K562 (cell line): Measurements from ENCODE around the gene CPSF4. TPM values are rescaled to one million over a fixed set of nuclear protein-coding genes. Genes with fewer than 3 reads are reported as not detected.

Experiments
- CREB1 ChIP-seq, 2 experiments: sonication (generic) in 1 of 2; formaldehyde crosslinking in 1 of 2; IDR thresholded peaks; 2 replicates each; pipeline versions ENCODE4 v1.6.1 to v1.8.0; 2012 to 2022; ENCODE audit warnings: inconsistent platforms in 1 of 2, mild to moderate bottlenecking in 1 of 2, missing genetic modification reagents in 1 of 2, moderate library complexity in 1 of 2
- EGR1 ChIP-seq: fragments of 450-650 bp; conservative IDR thresholded peaks from 2 replicates; pipeline ENCODE4 v1.6.1; 2017; ENCODE audit warnings: mild to moderate bottlenecking
- EP300 ChIP-seq: IDR thresholded peaks from 2 replicates; pipeline ENCODE4 v1.6.1; 2012; ENCODE audit warnings: low read length, improper control_type of control experiment
- GTF2F1 ChIP-seq: IDR thresholded peaks from 2 replicates; pipeline ENCODE4 v1.6.1; 2011; ENCODE audit warnings: low read depth, low read length, improper control_type of control experiment
- HDAC2 ChIP-seq: fragments of 450-650 bp; IDR thresholded peaks from 2 replicates; pipeline ENCODE4 v1.6.1; 2016; ENCODE audit warnings: mild to moderate bottlenecking
- ILF3 ChIP-seq: fragments of 450-650 bp; IDR thresholded peaks from 2 replicates; pipeline ENCODE4 v1.6.1; 2018; ENCODE audit warnings: antibody characterized with exemption, mild to moderate bottlenecking, moderate library complexity, borderline replicate concordance
- JUND ChIP-seq, 2 experiments: IDR thresholded peaks; 2 replicates in 1 of 2; 3 replicates in 1 of 2; pipeline ENCODE4 v1.6.1; 2011; ENCODE audit warnings: borderline replicate concordance in 2 of 2, low read depth in 2 of 2, low read length in 2 of 2, improper control_type of control experiment in 1 of 2, missing biosample characterization in 1 of 2, missing genetic modification characterization in 1 of 2, missing genetic modification reagents in 1 of 2
- L3MBTL2 ChIP-seq: fragments of 450-650 bp; IDR thresholded peaks from 2 replicates; pipeline ENCODE4 v1.6.1; 2016; ENCODE audit warnings: mild to moderate bottlenecking, moderate library complexity
- MAFF ChIP-seq: IDR thresholded peaks from 2 replicates; pipeline ENCODE4 v1.6.1; 2012; ENCODE audit warnings: low read length, improper control_type of control experiment
- NR4A1 ChIP-seq, 2 experiments: fragments of 250-450 bp in 1 of 2; fragments of 450-650 bp in 1 of 2; sonication (Bioruptor Pico) in 1 of 2; IDR thresholded peaks; 2 replicates each; pipeline versions ENCODE4 v1.4.0 to v1.6.1; 2016 to 2020; ENCODE audit warnings: mild to moderate bottlenecking in 2 of 2, missing compliant biosample characterization in 1 of 2, missing genetic modification characterization in 1 of 2, moderate library complexity in 1 of 2
- RBM25 ChIP-seq: fragments of 200-400 bp; formaldehyde crosslinking; IDR thresholded peaks from 2 replicates; pipeline ENCODE4 v1.6.1; 2018; ENCODE audit warnings: low read length, low read depth, moderate library complexity; ENCODE audit not compliant: severe bottlenecking
- SP1 ChIP-seq: sonication (generic); formaldehyde crosslinking; IDR thresholded peaks from 2 replicates; pipeline ENCODE4 v1.8.1; 2022; ENCODE audit warnings: mild to moderate bottlenecking, missing genetic modification reagents
- STAT5A ChIP-seq: IDR thresholded peaks from 2 replicates; pipeline ENCODE4 v1.6.1; 2012; ENCODE audit warnings: low read length, inconsistent platforms, borderline replicate concordance
- TOE1 ChIP-seq, 2 experiments: fragments of 450-650 bp in 1 of 2; sonication (generic) in 1 of 2; formaldehyde crosslinking in 1 of 2; IDR thresholded peaks; 2 replicates each; pipeline versions ENCODE4 v1.7.1 to v1.8.0; 2016 to 2022; ENCODE audit warnings: borderline replicate concordance in 2 of 2, mild to moderate bottlenecking in 2 of 2, antibody characterized with exemption in 1 of 2, inconsistent platforms in 1 of 2, low read depth in 1 of 2, missing genetic modification reagents in 1 of 2, moderate library complexity in 1 of 2
- YBX1 ChIP-seq: fragments of 450-650 bp; IDR thresholded peaks from 2 replicates; pipeline ENCODE4 v1.7.1; 2016; ENCODE audit warnings: mild to moderate bottlenecking
- ZBTB8A ChIP-seq: fragments of 450-650 bp; IDR thresholded peaks from 2 replicates; pipeline ENCODE4 v1.6.1; 2018; ENCODE audit warnings: mild to moderate bottlenecking, moderate library complexity; ENCODE audit not compliant: partially characterized antibody
- ZFP1 ChIP-seq: fragments of 450-650 bp; formaldehyde crosslinking; IDR thresholded peaks from 2 replicates; pipeline ENCODE4 v1.4.0; 2020; ENCODE audit warnings: mild to moderate bottlenecking, mixed read lengths
- ZNF184 ChIP-seq: sonication (generic); formaldehyde crosslinking; IDR thresholded peaks from 2 replicates; pipeline ENCODE4 v1.5.0; 2020; ENCODE audit warnings: missing genetic modification reagents
- ZNF282 ChIP-seq: sonication (generic); formaldehyde crosslinking; IDR thresholded peaks from 2 replicates; pipeline ENCODE4 v1.8.1; 2023; ENCODE audit warnings: missing genetic modification reagents
- polyA plus RNA-seq, 8 experiments: library from polyadenylated mRNA; depleted of rRNA in 4 of 8; stranded (reverse) in 5 of 8; unstranded in 3 of 8; fragments of >200 nt; fragmentation: Nextera tagmentation in 2 of 8; fragmentation: Illumina TruSeq in 1 of 8; extraction: Ambion mirVana in 2 of 8; extraction: Trizol in 1 of 8; gene quantifications; 2 replicates each; pipeline versions ENCODE4 v1.2.1 to v1.2.3, GENCODE V29; 2011 to 2014; ENCODE audit warnings: inconsistent platforms in 1 of 8, missing spikeins in 1 of 8
- total RNA-seq, 7 experiments: library from RNA; depleted of rRNA in 6 of 7; stranded (reverse); fragments of >200 nt in 6 of 7; fragmentation: Illumina TruSeq in 2 of 7; extraction: Trizol in 2 of 7; gene quantifications; 2 replicates each; pipeline versions ENCODE4 v1.2.1 to v1.2.3, GENCODE V29; 2011 to 2021; ENCODE audit warnings: low replicate concordance in 1 of 7
- TF ChIP-seq, protein P1 (sequence below): fragments of 450-650 bp; formaldehyde crosslinking; IDR thresholded peaks from 2 replicates; pipeline ENCODE4 v1.4.0; 2022; ENCODE audit warnings: mild to moderate bottlenecking, moderate library complexity
- TF ChIP-seq, protein P2 (sequence below), 2 experiments: fragments of 450-650 bp in 1 of 2; sonication (generic) in 1 of 2; formaldehyde crosslinking in 1 of 2; IDR thresholded peaks in 1 of 2; conservative IDR thresholded peaks in 1 of 2; 2 replicates each; pipeline versions ENCODE4 v1.6.1 to v1.8.1; 2016 to 2023; ENCODE audit warnings: mild to moderate bottlenecking in 2 of 2, moderate library complexity in 2 of 2, inconsistent platforms in 1 of 2, missing genetic modification reagents in 1 of 2
- TF ChIP-seq, protein P3 (sequence below): fragments of 250-450 bp; sonication (Bioruptor Pico); IDR thresholded peaks from 2 replicates; pipeline ENCODE4 v1.4.0; 2020; ENCODE audit warnings: mild to moderate bottlenecking, moderate library complexity

The CPSF4 gene
- total and polyA plus RNA-seq, 9 of the 15 experiments (the other 6 are each of a cell fraction or from before 2014, with no cell fraction given): 16.9 to 118 (median 71.7) TPM

DNA sequence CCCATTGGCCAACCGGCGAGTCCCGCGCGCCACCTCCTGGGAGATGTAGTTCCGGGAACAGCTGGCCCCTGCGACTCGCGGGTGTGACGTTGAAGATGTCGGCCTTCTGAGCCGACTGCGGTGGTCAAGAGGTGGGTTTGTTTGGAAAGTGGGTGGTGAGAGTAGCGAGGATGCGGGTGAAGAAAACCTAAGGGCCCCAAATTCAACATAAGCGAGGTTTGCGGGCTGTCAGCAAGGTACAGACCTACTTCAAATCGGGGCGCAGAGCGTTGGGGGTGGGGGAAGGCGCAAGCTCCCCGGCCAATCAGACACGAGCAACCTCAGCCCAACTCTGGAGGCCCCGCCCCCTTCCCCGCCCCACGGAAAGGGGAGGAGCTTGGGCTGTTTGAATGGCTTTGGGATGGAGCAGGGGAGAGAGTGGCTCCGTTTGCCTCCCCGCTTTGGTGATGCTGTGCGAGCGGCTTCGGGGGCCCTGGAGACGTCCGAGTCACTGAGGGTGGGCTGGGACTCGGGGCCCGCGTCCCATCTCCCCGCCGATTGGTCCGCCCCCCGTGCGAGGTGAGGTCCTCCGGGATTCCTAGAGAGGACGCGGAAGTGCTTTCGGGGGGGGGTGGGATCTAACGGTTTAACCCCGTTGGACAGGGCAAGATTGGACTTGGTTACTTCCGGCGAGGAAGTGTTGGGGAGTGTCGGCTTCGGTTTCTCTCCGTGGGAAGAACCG, 66.0 kb downstream of the CPSF4 start, which contains the start of gene ZKSCAN5 (continued):
- peak; percentile 18; the same call in 1 of the 2 replicates for TF ChIP-seq EGR1
- no peak for TF ChIP-seq MAFF
- TF ChIP-seq JUND (IDR thresholded peaks at IDR 0.05; ENCODE audit: borderline replicate concordance, low read depth, low read length): peak; percentile 54
- peak; percentile 51; the same call in 1 of the 3 replicates for TF ChIP-seq JUND (tag; IDR thresholded peaks at IDR 0.05; ENCODE audit: borderline replicate concordance, low read depth, low read length)
- peak; percentile 73 for TF ChIP-seq HDAC2
- no peak for TF ChIP-seq ZFP1 (CRISPR knock-in tag)
- TF ChIP-seq ILF3: no peak
- TF ChIP-seq CREB1 (IDR thresholded peaks at IDR 0.05): peak; percentile 93
- peak; percentile 91 for TF ChIP-seq CREB1 (CRISPR knock-in tag; IDR thresholded peaks at IDR 0.05)
- TF ChIP-seq, protein P1, sequence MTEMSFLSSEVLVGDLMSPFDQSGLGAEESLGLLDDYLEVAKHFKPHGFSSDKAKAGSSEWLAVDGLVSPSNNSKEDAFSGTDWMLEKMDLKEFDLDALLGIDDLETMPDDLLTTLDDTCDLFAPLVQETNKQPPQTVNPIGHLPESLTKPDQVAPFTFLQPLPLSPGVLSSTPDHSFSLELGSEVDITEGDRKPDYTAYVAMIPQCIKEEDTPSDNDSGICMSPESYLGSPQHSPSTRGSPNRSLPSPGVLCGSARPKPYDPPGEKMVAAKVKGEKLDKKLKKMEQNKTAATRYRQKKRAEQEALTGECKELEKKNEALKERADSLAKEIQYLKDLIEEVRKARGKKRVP (CRISPR knock-in tag): no peak
- TF ChIP-seq GTF2F1: peak; percentile 53; the same call in 1 of the 2 replicates
- peak; percentile 38; the same call in 1 of the 2 replicates for TF ChIP-seq STAT5A
- TF ChIP-seq, protein P2, sequence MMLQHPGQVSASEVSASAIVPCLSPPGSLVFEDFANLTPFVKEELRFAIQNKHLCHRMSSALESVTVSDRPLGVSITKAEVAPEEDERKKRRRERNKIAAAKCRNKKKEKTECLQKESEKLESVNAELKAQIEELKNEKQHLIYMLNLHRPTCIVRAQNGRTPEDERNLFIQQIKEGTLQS (IDR thresholded peaks at IDR 0.05): no peak
- TF ChIP-seq, protein P2 (CRISPR knock-in tag; conservative IDR thresholded peaks at IDR 0.05): peak; percentile 77; the same call in 1 of the 2 replicates
- TF ChIP-seq RBM25: peak; percentile 61
- TF ChIP-seq YBX1: no peak
- peak; percentile 8; the same call in 1 of the 2 replicates for TF ChIP-seq NR4A1 (CRISPR knock-in tag; IDR thresholded peaks at IDR 0.05)
- TF ChIP-seq NR4A1 (tag; IDR thresholded peaks at IDR 0.05): no peak
- TF ChIP-seq, protein P3, sequence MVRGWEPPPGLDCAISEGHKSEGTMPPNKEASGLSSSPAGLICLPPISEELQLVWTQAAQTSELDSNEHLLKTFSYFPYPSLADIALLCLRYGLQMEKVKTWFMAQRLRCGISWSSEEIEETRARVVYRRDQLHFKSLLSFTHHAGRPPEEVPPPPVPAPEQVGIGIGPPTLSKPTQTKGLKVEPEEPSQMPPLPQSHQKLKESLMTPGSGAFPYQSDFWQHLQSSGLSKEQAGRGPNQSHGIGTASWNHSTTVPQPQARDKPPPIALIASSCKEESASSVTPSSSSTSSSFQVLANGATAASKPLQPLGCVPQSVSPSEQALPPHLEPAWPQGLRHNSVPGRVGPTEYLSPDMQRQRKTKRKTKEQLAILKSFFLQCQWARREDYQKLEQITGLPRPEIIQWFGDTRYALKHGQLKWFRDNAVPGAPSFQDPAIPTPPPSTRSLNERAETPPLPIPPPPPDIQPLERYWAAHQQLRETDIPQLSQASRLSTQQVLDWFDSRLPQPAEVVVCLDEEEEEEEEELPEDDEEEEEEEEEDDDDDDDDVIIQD (CRISPR knock-in tag): no peak
- peak; percentile 68 for TF ChIP-seq EP300
- no peak for TF ChIP-seq ZNF282
- no peak for TF ChIP-seq ZNF184 (CRISPR knock-in tag)
- peak; percentile 59; the same call in 1 of the 2 replicates for TF ChIP-seq TOE1 (IDR thresholded peaks at IDR 0.05; ENCODE audit: borderline replicate concordance)
- no peak for TF ChIP-seq TOE1 (CRISPR knock-in tag; IDR thresholded peaks at IDR 0.05; ENCODE audit: borderline replicate concordance, low read depth)
- no peak for TF ChIP-seq ZBTB8A
- peak; percentile 94 for TF ChIP-seq SP1 (CRISPR knock-in tag)
- TF ChIP-seq L3MBTL2: peak; percentile 78
